ENCODE data around the gene MRPS31. TPM values are rescaled to one million over a fixed set of nuclear protein-coding genes. Genes with fewer than 3 reads are reported as not detected.

MRPS31 gene
- 18.7 and 27.8 TPM in 2 replicates for total RNA-seq

DNA sequence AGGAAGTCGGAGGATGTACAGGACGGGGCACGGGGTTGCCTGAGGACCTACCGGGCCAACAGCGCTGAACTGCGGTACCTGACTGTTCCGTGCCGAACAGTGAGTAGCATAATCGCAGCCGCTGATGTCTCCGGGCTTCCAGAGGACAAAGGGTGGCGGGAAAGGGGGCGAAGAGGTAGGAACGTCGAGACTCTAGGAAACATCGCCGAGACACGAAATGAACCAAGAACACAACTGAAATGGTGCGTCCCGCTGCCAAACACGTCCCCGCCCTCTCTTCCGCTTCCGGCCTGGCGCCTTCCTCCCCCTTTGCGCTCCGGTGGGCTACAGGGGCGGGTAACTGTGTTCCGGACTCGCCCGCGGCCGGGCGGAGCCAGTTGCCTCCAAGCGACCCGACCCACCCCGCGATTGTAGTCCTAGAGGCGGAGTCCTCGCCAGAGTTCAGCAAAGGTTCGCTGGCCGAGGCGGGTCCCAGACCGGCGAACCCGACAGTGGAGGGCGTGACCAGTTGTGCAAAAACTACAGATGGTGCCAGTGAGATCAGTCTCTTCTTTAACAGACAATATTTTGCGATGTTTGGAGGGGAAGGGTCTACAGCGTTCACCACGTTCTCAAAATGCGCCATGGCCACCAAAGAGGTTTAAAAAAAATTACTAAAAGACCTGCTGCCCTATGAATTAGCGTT lies at the start of gene MRPS31:
TSS of gene MRPS31 (minus strand) at position 257 of the 685 bp plus-strand sequence. CDS start at position 203, 54 bp downstream.

DNA sequence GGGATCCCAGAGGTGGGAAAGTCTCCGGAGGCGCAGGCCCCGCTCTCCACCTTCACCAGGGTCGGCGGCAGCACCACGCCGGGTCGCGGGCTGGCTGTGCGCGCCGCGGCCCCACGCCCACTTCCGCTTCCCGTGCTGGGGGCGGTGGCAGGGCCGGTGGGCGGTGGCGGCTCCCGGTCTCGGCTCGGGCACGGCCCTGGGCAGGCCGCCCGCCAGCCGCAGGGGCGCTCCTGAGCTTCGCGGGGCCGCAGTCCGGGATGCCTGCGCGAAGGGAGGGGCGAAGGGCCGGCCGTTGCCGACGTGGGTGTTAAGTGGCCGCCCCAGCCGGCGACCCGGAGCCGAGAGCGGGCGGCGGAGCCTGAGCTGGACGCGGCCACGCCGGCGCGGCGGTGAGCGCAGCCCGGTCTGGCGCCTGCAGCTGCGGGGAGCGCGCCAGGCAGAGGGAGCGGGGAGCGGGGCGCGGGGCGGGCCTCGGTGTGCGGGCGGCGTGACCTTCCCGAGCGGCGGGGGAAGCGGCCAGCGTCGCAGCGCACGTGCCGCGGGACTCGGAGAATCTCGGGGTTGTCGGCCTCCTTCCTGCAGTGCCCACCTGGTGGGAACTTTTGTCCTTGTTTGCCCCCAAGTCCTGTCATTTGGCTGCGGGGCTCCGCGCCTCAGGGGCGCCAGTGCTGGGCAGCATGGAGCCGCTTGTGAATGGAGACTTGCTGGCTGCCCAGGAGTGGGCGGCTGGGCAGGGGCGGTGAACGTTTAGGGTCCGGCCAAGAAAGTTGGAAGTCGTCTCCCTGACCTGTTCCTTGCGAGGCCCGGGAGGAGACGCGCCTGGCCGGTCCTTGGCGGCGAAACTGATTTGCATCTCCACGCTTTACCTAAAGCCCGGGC lies 18.5 kb upstream of the MRPS31 start, which contains the start of gene SLC25A15:
TSS of gene SLC25A15 (plus strand) at position 337 of the 879 bp plus-strand sequence. CDS start 3,616 bp downstream, outside the sequence.

Other genes with a start within 250 kb of the MRPS31 start
- gene FOXO1, start 104.5 kb downstream of the MRPS31 start, total RNA-seq = 5.4 and 20.4 TPM in 2 replicates
- gene SLC25A15, start 18.4 kb upstream of the MRPS31 start, total RNA-seq = 7.7 and 23.8 TPM in 2 replicates
- 29.5 and 43.6 TPM in 2 replicates for gene ELF1, start 248.1 kb upstream of the MRPS31 start, total RNA-seq

Data from epithelial cell of alveolus of lung (primary cell).